Astrocyte (in vitro differentiated cells and primary cell): ENCODE data around the gene APOBEC3G.

Experiments used
- CTCF ChIP-seq: IDR thresholded peaks from 2 replicates; pipeline ENCODE4 v1.5.1; 2011; ENCODE audit warnings: low read depth, mild to moderate bottlenecking, inconsistent platforms, low read length, moderate library complexity; ENCODE audit not compliant: insufficient read depth
- EZH2 ChIP-seq: IDR thresholded peaks from 2 replicates; pipeline ENCODE4 v1.6.1; 2012; ENCODE audit warnings: mild to moderate bottlenecking, low read length, inconsistent platforms; ENCODE audit not compliant: insufficient read depth

- no peak for TF ChIP-seq CTCF
- no peak for TF ChIP-seq EZH2
These were observed 48.5 kb downstream of the APOBEC3G start for GRCh38 chr22:39125622-39126021.
